Adrenal gland (tissue), 5 donors: ENCODE measurements around the gene RBM26.

ENCODE experiments used
- CTCF ChIP-seq, 6 experiments: fragments of 450-650 bp in 4 of 6; fragments of 200-600 bp in 2 of 6; sonication (generic) in 1 of 6; IDR thresholded peaks; 1 replicate in 5 of 6; 2 replicates in 1 of 6; pipeline versions ENCODE4 v1.5.1 to v1.8.0; 2016 to 2021; ENCODE audit warnings: antibody characterized with exemption in 6 of 6, mild to moderate bottlenecking in 2 of 6, moderate library complexity in 1 of 6
- POLR2A ChIP-seq, 2 donors: fragments of 450-650 bp; IDR thresholded peaks; one replicate each; pipeline ENCODE4 v1.6.1; 2017; ENCODE audit warnings: antibody characterized with exemption in 2 of 2, mild to moderate bottlenecking in 2 of 2, moderate library complexity in 1 of 2
- donor health status: DM: no; HTN: no; CAD: no.

- no peak for TF ChIP-seq CTCF (IDR thresholded peaks at IDR 0.05)
- TF ChIP-seq POLR2A (IDR thresholded peaks at IDR 0.05) = no peak
Observed at GRCh38 chr13:79450110-79450509, 44.1 kb upstream of the RBM26 start.
